Kidney (tissue), 14 donors: ENCODE measurements around the gene RUFY3. TPM values are rescaled to one million over a fixed set of nuclear protein-coding genes. Genes with fewer than 3 reads are reported as not detected.

Source experiments
- DNase-seq, 5 donors: peaks; one replicate each; pipeline ENCODE4 v3.0.0-alpha.2; 2013 to 2020
- FAIRE-seq: peaks from 2 replicates; lab custom pipeline; 2012; peaks lifted over from hg19 to GRCh38; lab: Jason Lieb, UNC
- H3K27ac ChIP-seq, 2 donors: one replicate each; pipeline ENCODE4 v1.7.0; 2013; ENCODE audit warnings: low read depth in 2 of 2, low read length in 2 of 2, inconsistent platforms in 1 of 2
- H3K27me3 ChIP-seq: one replicate; pipeline ENCODE4 v1.7.1; 2013; ENCODE audit warnings: low read length, inconsistent platforms; ENCODE audit not compliant: control insufficient read depth, insufficient read depth
- H3K36me3 ChIP-seq, 3 donors: one replicate each; pipeline versions ENCODE4 v1.7.0 to v1.7.1; 2013; ENCODE audit warnings: low read length in 3 of 3, control low read depth in 1 of 3, inconsistent platforms in 1 of 3; ENCODE audit not compliant: insufficient read depth in 3 of 3, control insufficient read depth in 2 of 3
- H3K4me1 ChIP-seq, 3 donors: one replicate each; pipeline versions ENCODE4 v1.7.0 to v1.7.1; 2013; ENCODE audit warnings: low read length in 3 of 3, inconsistent platforms in 1 of 3, low read depth in 1 of 3; ENCODE audit not compliant: control insufficient read depth in 2 of 3, insufficient read depth in 2 of 3
- H3K4me3 ChIP-seq, 3 donors: one replicate each; pipeline versions ENCODE4 v1.7.0 to v1.8.1; 2013; ENCODE audit warnings: low read length in 3 of 3, control low read depth in 1 of 3, inconsistent platforms in 1 of 3
- H3K9ac ChIP-seq, 3 donors: one replicate each; pipeline versions ENCODE4 v1.7.0 to v1.7.1; 2013; ENCODE audit warnings: low read length in 3 of 3, control low read depth in 1 of 3, inconsistent platforms in 1 of 3
- H3K9me3 ChIP-seq, 3 donors: one replicate each; pipeline versions ENCODE4 v1.7.0 to v1.7.1; 2013; ENCODE audit warnings: low read length in 3 of 3, control low read depth in 1 of 3, inconsistent platforms in 1 of 3; ENCODE audit not compliant: control insufficient read depth in 2 of 3, insufficient read depth in 1 of 3
- CTCF ChIP-seq: IDR thresholded peaks from 3 replicates; pipeline ENCODE4 v1.5.1; 2012; ENCODE audit warnings: mild to moderate bottlenecking, moderate library complexity, borderline replicate concordance; ENCODE audit not compliant: insufficient read depth; ENCODE audit errors: extremely low read depth
- intact Hi-C: fragments of 100-400 bp; cut with DNase I; formaldehyde crosslinking; loops from one replicate; pipeline ENCODE4 v1.11.1; 2022
- polyA plus RNA-seq: library from polyadenylated mRNA; stranded (reverse); fragments of 350-450 nt; fragmentation: Illumina TruSeq; extraction: RNeasy Lipid Tissue Mini Kit (QIAGEN cat#74804); gene quantifications from one replicate; pipeline ENCODE4 v1.2.3, GENCODE V29; 2014; ENCODE audit warnings: low read depth, low replicate concordance; ENCODE audit not compliant: insufficient read depth
- total RNA-seq: library from RNA; stranded (reverse); fragmentation: NEBNext Ultra II Directional; extraction: Animal tissue kit (Norgen Biotek cat#: 25700); gene quantifications from one replicate; pipeline ENCODE4 v1.2.1, GENCODE V29; 2021
- donor health status: control.
- donor health status: control.
- donor health status: control.
- donor health status: control.
- donor health status: control.
- donor health status: DM: yes; HTN: yes; CAD: no.
- donor health status: Normal renal cell carcinoma (clear cell type).

RUFY3 gene
- total and polyA plus RNA-seq, 2 donors from 2014 or later, result 40.6 to 72.5 TPM

DNA sequence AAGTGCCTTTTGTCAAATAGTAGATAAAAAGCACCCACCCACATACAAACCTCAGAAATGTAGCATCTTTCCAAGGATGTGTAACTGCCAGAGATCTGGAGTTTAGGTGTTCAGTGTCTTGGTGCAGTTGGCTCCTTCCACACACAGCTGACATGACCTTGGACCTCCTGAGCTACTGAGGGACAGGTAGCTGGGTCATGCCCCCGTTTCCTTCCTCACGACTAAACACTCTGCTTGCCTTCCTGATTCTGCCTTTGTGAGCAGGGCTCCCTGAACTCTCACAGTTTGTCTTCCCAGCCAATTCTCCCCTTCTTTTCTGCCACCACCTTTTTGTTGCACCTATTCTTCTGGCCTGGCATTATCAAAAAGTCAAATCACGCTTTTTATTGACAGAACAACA is 10.2 kb upstream of the RUFY3 start:
- TF ChIP-seq CTCF, result no peak
- DNase-seq (no peak), FAIRE-seq (no peak)
- Histone ChIP-seq H3K4me3 (no peak overlapping the region), H3K27me3 (no peaks in the 10 kb centered on the region), H3K4me1 (peaks cover under 1 to 19% (median 17%) of the 10 kb centered on the region in 3 donors), H3K36me3 (no peaks in the 10 kb centered on the region), H3K9ac (no peak overlapping the region), H3K9me3 (no peaks in the 10 kb centered on the region), H3K27ac (peak overlapping the region in 1 of 2 donors; percentile 41)
- intact Hi-C loops, result no loop called here

GRCh38 chr4:70712150-70712549 is 9.6 kb upstream of the RUFY3 start:
- H3K27me3 ChIP-seq, result no peaks in the 10 kb centered on the region
- no peak for FAIRE-seq
- no peak overlapping the region for H3K9ac ChIP-seq
- no peaks in the 10 kb centered on the region for H3K9me3 ChIP-seq
- no peak overlapping the region for H3K4me3 ChIP-seq
- no peaks in the 10 kb centered on the region for H3K36me3 ChIP-seq
- no peak for TF ChIP-seq CTCF
- intact Hi-C loops, result no loop called here
- peaks cover 0 to 18% (median 17%) of the 10 kb centered on the region in 3 donors for H3K4me1 ChIP-seq
- peak overlapping the region in 1 of 2 donors; percentile 22 for H3K27ac ChIP-seq
- DNase-seq, result no peak

- Histone ChIP-seq H3K9ac (no peak overlapping the region), H3K27me3 (no peaks in the 10 kb centered on the region), H3K4me1 (peaks cover 0 to 17% (median 16%) of the 10 kb centered on the region in 3 donors), H3K4me3 (peak overlapping the region in 2 of 3 donors; percentile 29 to 42), H3K9me3 (no peaks in the 10 kb centered on the region), H3K27ac (peak overlapping the region; percentile 65 to 91), H3K36me3 (no peaks in the 10 kb centered on the region)
- DNase-seq, result no peak
- no peak for FAIRE-seq
- TF ChIP-seq CTCF, result no peak
- intact Hi-C loops, result no loop called here
Observed at GRCh38 chr4:70712604-70713452, 8.9 kb upstream of the RUFY3 start.
